HFFc6 (cell line): ENCODE data around the gene TIMELESS. TPM values are rescaled to one million over a fixed set of nuclear protein-coding genes. Genes with fewer than 3 reads are reported as not detected.

Experiments used
- DNase-seq: peaks from one replicate; pipeline ENCODE4 v3.0.0-alpha.2; 2018
- H3K27ac Mint-ChIP-seq: 2 replicates; pipeline ENCODE4 v1.8.0; 2020; ENCODE audit warnings: mild to moderate bottlenecking, mixed read lengths
- H3K27me3 Mint-ChIP-seq: 2 replicates; pipeline ENCODE4 v1.8.0; 2021; ENCODE audit warnings: mild to moderate bottlenecking, moderate library complexity, mixed read lengths; ENCODE audit not compliant: insufficient read depth
- H3K36me3 Mint-ChIP-seq: 2 replicates; pipeline ENCODE4 v1.8.0; 2021; ENCODE audit warnings: low read depth, mixed read lengths
- H3K4me1 Mint-ChIP-seq: 2 replicates; pipeline ENCODE4 v1.8.0; 2020; ENCODE audit warnings: low read depth, mixed read lengths
- H3K4me3 Mint-ChIP-seq: 2 replicates; pipeline ENCODE4 v1.8.0; 2020; ENCODE audit warnings: mild to moderate bottlenecking, moderate library complexity, mixed read lengths
- H3K9me3 Mint-ChIP-seq: 2 replicates; pipeline ENCODE4 v1.8.0; 2020; ENCODE audit warnings: mild to moderate bottlenecking, mixed read lengths
- total RNA-seq, 6 experiments: library from RNA; stranded (reverse); fragmentation: NEBNext Ultra II Directional; extraction: Animal tissue kit (Norgen Biotek cat#: 25700); gene quantifications; 2 replicates in 1 of 6; 3 replicates in 5 of 6; pipeline ENCODE4 v1.2.3, GENCODE V29; 2021
- TF ChIP-seq, protein P1 (sequence below): fragments of 200-600 bp; sonication (generic); IDR thresholded peaks from 2 replicates; pipeline ENCODE4 v1.5.0; 2021; ENCODE audit warnings: antibody characterized with exemption, mild to moderate bottlenecking

TIMELESS gene
- total RNA-seq, 6 experiments from 2014 or later: 10.4 to 23.1 (median 21.3) TPM

DNA sequence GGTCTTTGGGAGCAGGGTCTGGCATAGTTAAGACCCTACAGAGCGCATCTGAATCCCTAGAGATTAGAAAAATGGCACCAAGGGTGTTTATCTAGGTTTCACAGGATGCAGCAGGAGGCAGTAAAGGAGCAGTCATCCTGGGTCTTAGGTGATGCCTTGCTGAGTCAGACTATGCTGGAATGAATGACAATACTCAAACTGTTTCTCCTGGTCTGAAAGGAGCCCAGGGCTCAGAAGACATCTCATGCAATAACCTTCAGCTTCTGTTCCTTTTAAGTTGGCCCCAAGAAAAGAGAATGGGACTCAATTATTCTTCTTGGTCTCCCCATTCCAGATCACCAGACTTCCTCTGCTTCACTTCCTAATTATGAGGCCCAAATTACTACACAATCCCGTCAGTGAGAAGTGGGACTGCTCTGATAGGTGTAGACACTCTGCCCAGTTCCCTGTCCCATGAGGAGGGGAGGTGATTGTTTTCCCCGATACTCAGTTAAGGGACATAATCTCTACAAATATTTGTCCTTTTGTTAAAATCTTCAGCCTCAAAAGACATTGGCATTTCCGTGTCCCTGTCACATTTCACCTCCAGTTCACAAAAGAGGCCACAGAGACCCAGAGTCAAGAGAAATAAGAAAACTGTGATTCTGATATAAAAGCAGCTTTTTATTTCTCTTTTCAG lies 71.8 kb downstream of the TIMELESS start:
- Mint-ChIP-seq H3K4me3 (no peak overlapping the region), H3K27ac (no peak overlapping the region), H3K27me3 (peaks cover 13% of the 10 kb centered on the region), H3K4me1 (peaks cover 10% of the 10 kb centered on the region), H3K9me3 (peaks cover 9% of the 10 kb centered on the region), H3K36me3 (peaks cover 6% of the 10 kb centered on the region)
- DNase-seq: peak; percentile 30
- TF ChIP-seq, protein P1, sequence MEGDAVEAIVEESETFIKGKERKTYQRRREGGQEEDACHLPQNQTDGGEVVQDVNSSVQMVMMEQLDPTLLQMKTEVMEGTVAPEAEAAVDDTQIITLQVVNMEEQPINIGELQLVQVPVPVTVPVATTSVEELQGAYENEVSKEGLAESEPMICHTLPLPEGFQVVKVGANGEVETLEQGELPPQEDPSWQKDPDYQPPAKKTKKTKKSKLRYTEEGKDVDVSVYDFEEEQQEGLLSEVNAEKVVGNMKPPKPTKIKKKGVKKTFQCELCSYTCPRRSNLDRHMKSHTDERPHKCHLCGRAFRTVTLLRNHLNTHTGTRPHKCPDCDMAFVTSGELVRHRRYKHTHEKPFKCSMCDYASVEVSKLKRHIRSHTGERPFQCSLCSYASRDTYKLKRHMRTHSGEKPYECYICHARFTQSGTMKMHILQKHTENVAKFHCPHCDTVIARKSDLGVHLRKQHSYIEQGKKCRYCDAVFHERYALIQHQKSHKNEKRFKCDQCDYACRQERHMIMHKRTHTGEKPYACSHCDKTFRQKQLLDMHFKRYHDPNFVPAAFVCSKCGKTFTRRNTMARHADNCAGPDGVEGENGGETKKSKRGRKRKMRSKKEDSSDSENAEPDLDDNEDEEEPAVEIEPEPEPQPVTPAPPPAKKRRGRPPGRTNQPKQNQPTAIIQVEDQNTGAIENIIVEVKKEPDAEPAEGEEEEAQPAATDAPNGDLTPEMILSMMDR: peak; percentile 45; the same call in 1 of the 2 replicates

DNA sequence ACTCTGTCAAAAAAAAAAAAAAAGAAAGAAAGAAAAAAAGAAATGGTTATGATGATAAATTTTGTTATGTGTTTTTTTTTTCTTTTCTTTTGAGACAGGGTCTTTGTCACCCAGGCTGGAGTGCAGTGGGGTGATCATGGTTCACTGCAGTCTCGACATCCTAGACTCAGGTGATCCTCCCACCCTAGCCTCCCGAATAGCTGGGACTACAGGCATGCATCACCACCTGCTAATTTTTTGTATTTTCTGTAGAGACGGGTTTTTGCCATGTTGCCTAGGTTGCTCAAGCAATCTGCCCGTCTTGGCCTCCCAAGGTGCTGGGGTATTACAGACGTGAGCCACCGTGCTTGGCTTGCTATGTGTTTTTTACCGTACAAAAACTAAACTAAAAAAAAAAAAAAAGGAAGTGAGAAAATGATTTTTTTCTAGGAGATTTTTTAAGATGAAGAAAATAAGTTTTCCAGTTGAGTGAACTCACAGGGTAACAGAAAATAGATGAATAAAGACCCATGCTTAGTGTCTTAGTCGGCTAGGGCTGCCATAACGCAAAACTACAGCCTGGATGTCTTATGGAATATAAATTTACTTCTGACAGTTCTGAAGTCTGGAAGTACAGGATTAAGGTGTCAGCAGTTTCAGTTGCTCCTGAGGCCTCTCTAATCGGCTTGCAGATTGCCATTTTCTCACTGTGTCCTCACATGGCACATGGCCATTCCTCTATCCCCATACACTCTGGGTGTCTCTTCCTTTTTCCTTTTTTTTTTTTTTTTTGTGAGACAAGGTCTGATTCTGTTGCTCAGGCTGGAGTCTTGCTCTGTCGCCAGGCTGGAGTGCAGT lies 73.4 kb downstream of the TIMELESS start:
- no peak for DNase-seq
- Mint-ChIP-seq H3K4me3 (no peak overlapping the region), H3K27ac (no peak overlapping the region), H3K36me3 (peaks cover 6% of the 10 kb centered on the region), H3K27me3 (peaks cover 13% of the 10 kb centered on the region), H3K4me1 (peaks cover 10% of the 10 kb centered on the region), H3K9me3 (peaks cover 9% of the 10 kb centered on the region)
- TF ChIP-seq, protein P1: no peak

GRCh38 chr12:56374726-56375597 lies 74.3 kb downstream of the TIMELESS start:
- Mint-ChIP-seq H3K27me3 (peaks cover 8% of the 10 kb centered on the region), H3K4me1 (peaks cover 10% of the 10 kb centered on the region), H3K27ac (no peak overlapping the region), H3K9me3 (peaks cover 9% of the 10 kb centered on the region), H3K4me3 (no peak overlapping the region), H3K36me3 (peaks cover 6% of the 10 kb centered on the region)
- DNase-seq: no peak
- TF ChIP-seq, protein P1: no peak

DNA sequence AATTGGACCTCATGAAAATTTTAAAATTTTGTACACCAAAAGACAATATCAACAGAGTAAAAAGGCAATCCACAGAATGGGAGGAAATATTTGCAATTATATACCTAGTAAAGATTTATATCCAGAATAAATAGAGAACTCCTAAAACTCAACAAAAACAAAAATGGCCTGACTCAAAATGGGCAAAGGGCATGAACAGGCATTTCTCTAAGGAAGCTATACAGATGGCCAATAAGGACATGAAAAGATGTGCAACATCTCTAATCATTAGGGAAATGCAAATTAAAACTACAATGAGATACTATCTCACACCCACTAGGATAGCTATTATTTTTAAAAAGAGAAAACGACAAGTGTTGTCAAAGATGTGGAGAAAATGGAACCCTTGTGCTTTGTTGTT lies 75.7 kb downstream of the TIMELESS start:
- Mint-ChIP-seq H3K9me3 (peaks cover 9% of the 10 kb centered on the region), H3K27ac (no peak overlapping the region), H3K27me3 (peaks cover 8% of the 10 kb centered on the region), H3K36me3 (peaks cover 6% of the 10 kb centered on the region), H3K4me1 (peaks cover 10% of the 10 kb centered on the region), H3K4me3 (no peak overlapping the region)
- DNase-seq: no peak
- TF ChIP-seq, protein P1: no peak

GRCh38 chr12:56366948-56367347 lies 82.3 kb downstream of the TIMELESS start:
- Mint-ChIP-seq H3K27ac (no peak overlapping the region), H3K36me3 (no peaks in the 10 kb centered on the region), H3K4me3 (no peak overlapping the region), H3K9me3 (no peaks in the 10 kb centered on the region), H3K27me3 (no peaks in the 10 kb centered on the region; the same call in 1 of the 2 replicates), H3K4me1 (no peaks in the 10 kb centered on the region)
- no peak for DNase-seq
- TF ChIP-seq, protein P1: no peak
